OCI-LY7 (cell line): ENCODE data around the gene MMAA. TPM values are rescaled to one million over a fixed set of nuclear protein-coding genes. Genes with fewer than 3 reads are reported as not detected.
"Not testable (repeated sequence)": the region's sequence is repeated elsewhere in the genome, so short reads cannot be mapped to it uniquely, and the experiment has no call there.

ENCODE experiments used
- BruUV-seq: library from RNA; stranded (reverse); fragments of 400-500 nt; replicated peaks from 2 replicates; lab custom pipeline; 2021; lab: Mats Ljungman, UMichigan
- CTCF ChIA-PET: fragments of 300-600 bp; sonication (Branson Sonifier 250); formaldehyde crosslinking; loops from one replicate; lab custom pipeline; 2022; ENCODE audit warnings: antibody characterized with exemption; ENCODE audit not compliant: unreplicated experiment; lab: Charles Lee
- POLR2A ChIA-PET: fragments of 300-600 bp; sonication (Branson Sonifier 250); formaldehyde crosslinking; loops from one replicate; lab custom pipeline; 2022; ENCODE audit warnings: antibody characterized with exemption; lab: Charles Lee
- DNase-seq: peaks from one replicate; pipeline ENCODE4 v3.0.0-alpha.2; 2015; ENCODE audit warnings: low spot score
- H2AFZ ChIP-seq: fragments of 200-600 bp; sonication (generic), shearing (Covaris generic); 2 replicates; pipeline ENCODE4 v1.6.1; 2014; ENCODE audit warnings: mild to moderate bottlenecking, antibody characterized with exemption, low read length, moderate library complexity
- H3K27ac ChIP-seq: fragments of 200-600 bp; sonication (generic); 2 replicates; pipeline ENCODE4 v1.5.1; 2014; ENCODE audit warnings: mixed run types, low read depth, mild to moderate bottlenecking, moderate library complexity, low read length, inconsistent platforms; ENCODE audit not compliant: poor library complexity, severe bottlenecking
- H3K36me3 ChIP-seq: fragments of 200-600 bp; sonication (generic); 2 replicates; pipeline ENCODE4 v1.6.1; 2014; ENCODE audit warnings: mild to moderate bottlenecking, antibody characterized with exemption, low read length, moderate library complexity, mixed read lengths; ENCODE audit not compliant: insufficient read depth
- H3K4me1 ChIP-seq: fragments of 200-600 bp; sonication (generic); 2 replicates; pipeline ENCODE4 v1.5.1; 2014; ENCODE audit warnings: mild to moderate bottlenecking, low read length; ENCODE audit not compliant: insufficient read depth, poor library complexity, severe bottlenecking
- H3K4me2 ChIP-seq: fragments of 200-600 bp; sonication (generic); 2 replicates; pipeline ENCODE4 v1.6.1; 2014; ENCODE audit warnings: mild to moderate bottlenecking, low read length
- H3K4me3 ChIP-seq: fragments of 200-600 bp; sonication (generic); 2 replicates; pipeline ENCODE4 v1.5.1; 2014; ENCODE audit warnings: mild to moderate bottlenecking, low read depth, low read length; ENCODE audit not compliant: poor library complexity, severe bottlenecking
- H3K79me2 ChIP-seq: fragments of 200-600 bp; sonication (generic); 2 replicates; pipeline ENCODE4 v1.6.1; 2016; ENCODE audit warnings: low read depth, mild to moderate bottlenecking, low read length, moderate library complexity, mixed read lengths; ENCODE audit not compliant: insufficient read depth
- H3K9me2 ChIP-seq: fragments of 200-600 bp; sonication (generic); 2 replicates; pipeline ENCODE4 v1.6.1; 2016; ENCODE audit warnings: mild to moderate bottlenecking, low read length, mixed read lengths; ENCODE audit not compliant: insufficient read depth
- H3K9me3 ChIP-seq: fragments of 200-600 bp; sonication (generic); 2 replicates; pipeline ENCODE4 v1.6.1; 2014; ENCODE audit warnings: mild to moderate bottlenecking, mixed run types, low read length, mixed read lengths
- H4K20me1 ChIP-seq: fragments of 200-600 bp; sonication (generic); 2 replicates; pipeline ENCODE4 v1.6.1; 2014; ENCODE audit warnings: mild to moderate bottlenecking, antibody characterized with exemption, low read length, moderate library complexity, mixed read lengths; ENCODE audit not compliant: insufficient read depth
- EZH2phosphoT487 ChIP-seq: fragments of 200-600 bp; sonication (generic); IDR thresholded peaks from 2 replicates; pipeline ENCODE4 v1.6.1; 2018; ENCODE audit warnings: low read depth, borderline replicate concordance, mild to moderate bottlenecking, mixed run types, antibody characterized with exemption, low read length, moderate library complexity, mixed read lengths
- intact Hi-C: fragments of 100-400 bp; cut with micrococcal nuclease; formaldehyde crosslinking; loops from one replicate; pipeline ENCODE4 v1.10.0; 2022; ENCODE audit not compliant: unreplicated experiment
- total RNA-seq, 2 experiments: library from RNA; depleted of rRNA in 1 of 2; stranded (reverse); fragments of >200 nt in 1 of 2; shearing (Covaris generic) in 1 of 2; gene quantifications; 2 replicates each; pipeline ENCODE4 v1.2.3, GENCODE V29; 2014 to 2022
- TF ChIP-seq, protein P1 (sequence below): fragments of 200-600 bp; sonication (generic); conservative IDR thresholded peaks from 2 replicates; pipeline ENCODE4 v1.5.1; 2014; ENCODE audit warnings: mild to moderate bottlenecking, antibody characterized with exemption, low read length, moderate library complexity, mixed read lengths

The MMAA gene
- total RNA-seq, 2 experiments from 2014 or later: 2.5 to 5.4 TPM

DNA sequence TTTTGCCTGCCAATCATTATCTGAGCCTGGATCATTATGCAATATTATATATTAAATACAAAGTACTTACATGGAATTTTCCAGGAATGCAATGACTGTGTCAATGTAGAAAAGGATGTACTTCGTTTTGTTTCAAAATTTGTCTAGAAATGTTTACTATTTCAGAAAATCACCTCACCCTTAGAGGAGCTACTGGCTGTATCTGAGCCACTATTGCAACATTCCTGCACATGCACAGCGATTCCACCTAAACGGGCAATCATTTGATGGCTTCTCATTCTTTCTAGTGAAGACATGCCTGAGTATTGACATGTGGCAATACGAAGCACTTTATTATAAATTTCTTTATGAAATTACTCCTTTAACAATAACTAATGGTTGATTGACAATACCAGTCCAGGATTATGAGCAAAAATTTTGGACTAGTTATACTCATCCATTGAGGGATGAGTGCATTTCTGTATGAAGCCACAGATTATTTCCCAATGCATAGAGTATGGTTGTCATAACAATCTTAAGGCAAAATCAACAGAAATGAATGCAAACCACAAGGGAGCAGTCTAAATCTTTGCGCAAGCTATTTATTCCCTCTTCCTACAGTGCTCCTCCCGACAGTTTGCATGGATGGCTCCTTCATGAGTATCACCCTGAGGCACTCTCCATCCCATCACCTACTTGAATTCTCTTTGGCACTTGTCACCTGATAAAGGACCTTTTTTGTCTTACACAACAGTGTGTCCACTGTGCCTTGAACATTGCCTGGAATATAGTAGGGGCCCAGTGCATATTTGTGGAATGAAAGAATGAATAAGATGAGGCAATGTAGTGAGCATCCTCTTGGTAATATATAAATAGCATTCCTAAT, 35.8 kb upstream of the MMAA start:
- peaks cover 4% of the 10 kb centered on the region for H3K4me1 ChIP-seq
- POLR2A ChIA-PET: no interaction called here
- no peak for DNase-seq
- no peak overlapping the region for H3K4me2 ChIP-seq
- no peak overlapping the region for H2AFZ ChIP-seq
- H3K79me2 ChIP-seq: no peaks in the 10 kb centered on the region
- no peak overlapping the region for H3K4me3 ChIP-seq
- intact Hi-C loops: no loop called here
- no peaks in the 10 kb centered on the region for H3K36me3 ChIP-seq
- no peaks in the 10 kb centered on the region for H3K9me2 ChIP-seq
- CTCF ChIA-PET: no interaction called here
- no TSS peak for BruUV-seq
- no peak overlapping the region for H3K27ac ChIP-seq
- TF ChIP-seq, protein P1, sequence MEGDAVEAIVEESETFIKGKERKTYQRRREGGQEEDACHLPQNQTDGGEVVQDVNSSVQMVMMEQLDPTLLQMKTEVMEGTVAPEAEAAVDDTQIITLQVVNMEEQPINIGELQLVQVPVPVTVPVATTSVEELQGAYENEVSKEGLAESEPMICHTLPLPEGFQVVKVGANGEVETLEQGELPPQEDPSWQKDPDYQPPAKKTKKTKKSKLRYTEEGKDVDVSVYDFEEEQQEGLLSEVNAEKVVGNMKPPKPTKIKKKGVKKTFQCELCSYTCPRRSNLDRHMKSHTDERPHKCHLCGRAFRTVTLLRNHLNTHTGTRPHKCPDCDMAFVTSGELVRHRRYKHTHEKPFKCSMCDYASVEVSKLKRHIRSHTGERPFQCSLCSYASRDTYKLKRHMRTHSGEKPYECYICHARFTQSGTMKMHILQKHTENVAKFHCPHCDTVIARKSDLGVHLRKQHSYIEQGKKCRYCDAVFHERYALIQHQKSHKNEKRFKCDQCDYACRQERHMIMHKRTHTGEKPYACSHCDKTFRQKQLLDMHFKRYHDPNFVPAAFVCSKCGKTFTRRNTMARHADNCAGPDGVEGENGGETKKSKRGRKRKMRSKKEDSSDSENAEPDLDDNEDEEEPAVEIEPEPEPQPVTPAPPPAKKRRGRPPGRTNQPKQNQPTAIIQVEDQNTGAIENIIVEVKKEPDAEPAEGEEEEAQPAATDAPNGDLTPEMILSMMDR: no peak
- TF ChIP-seq EZH2phosphoT487: no peak
- H4K20me1 ChIP-seq: no peaks in the 10 kb centered on the region
- H3K9me3 ChIP-seq: no peaks in the 10 kb centered on the region

DNA sequence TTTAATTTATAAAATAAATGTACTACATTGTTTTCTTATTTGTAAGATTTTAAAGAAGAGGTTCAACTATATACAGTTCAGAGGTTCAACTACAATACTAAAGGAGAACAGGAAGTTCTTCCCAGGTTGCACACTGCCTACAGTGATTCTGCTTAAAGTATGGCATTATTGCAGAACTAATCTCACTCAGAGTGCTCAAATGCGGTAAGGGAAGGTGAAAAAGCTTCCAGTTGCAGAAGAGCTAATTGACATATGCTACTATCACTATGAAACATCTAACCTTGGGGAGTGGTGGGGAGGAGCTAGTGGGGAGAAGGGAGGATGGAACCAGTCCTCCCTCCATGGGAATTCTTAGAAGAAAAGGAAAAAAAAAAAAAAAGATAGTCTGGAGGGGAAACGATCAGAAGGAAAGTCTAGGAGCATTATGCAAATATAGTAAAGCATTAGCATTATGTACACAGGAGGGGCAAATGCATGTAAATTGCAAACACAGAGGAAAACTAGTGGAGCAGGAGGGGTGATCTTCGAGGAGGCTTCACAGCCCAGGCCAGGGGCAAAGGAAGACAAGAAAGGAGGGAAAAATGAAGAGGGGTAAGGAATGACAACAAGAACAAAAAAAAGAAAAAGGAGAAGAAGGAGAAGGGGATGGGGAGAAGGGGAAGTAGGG, 32.0 kb upstream of the MMAA start:
- Histone ChIP-seq H3K4me3 (no peak overlapping the region), H3K79me2 (no peaks in the 10 kb centered on the region), H3K27ac (no peak overlapping the region), H4K20me1 (no peaks in the 10 kb centered on the region), H3K36me3 (no peaks in the 10 kb centered on the region; the same call in 1 of the 2 replicates), H3K9me3 (peaks cover 16% of the 10 kb centered on the region), H3K4me1 (peaks cover 4% of the 10 kb centered on the region), H3K9me2 (no peaks in the 10 kb centered on the region), H3K4me2 (no peak overlapping the region), H2AFZ (0 out of 2 replicates have a peak overlapping the region, but pooled peaks have one; percentile 54)
- no peak for DNase-seq
- BruUV-seq: no TSS peak
- no peak for TF ChIP-seq EZH2phosphoT487
- TF ChIP-seq, protein P1: no peak
- intact Hi-C loops: no loop called here
- CTCF ChIA-PET: no interaction called here
- POLR2A ChIA-PET: no interaction called here

DNA sequence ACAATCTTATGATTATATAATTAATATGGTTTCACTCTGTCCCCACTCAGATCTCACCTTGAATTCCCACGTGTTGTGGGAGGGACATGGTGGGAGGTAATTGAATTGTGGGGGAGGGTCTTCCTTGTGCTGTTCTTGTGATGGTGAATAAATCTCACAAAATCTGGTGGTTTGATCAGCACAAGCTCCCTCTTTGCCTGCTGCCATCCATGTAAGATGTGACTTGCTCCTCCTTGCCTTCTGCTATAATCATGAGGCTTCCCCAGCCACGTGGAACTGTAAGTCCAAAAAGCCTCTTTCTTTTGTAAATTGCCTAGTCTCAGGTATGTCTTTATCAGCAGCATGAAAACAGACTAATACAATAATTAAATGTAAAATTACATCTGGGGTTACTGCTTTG, 29.8 kb upstream of the MMAA start:
- H3K4me2 ChIP-seq, H3K4me3 ChIP-seq, H4K20me1 ChIP-seq, CTCF ChIA-PET, H3K36me3 ChIP-seq, DNase-seq, H3K79me2 ChIP-seq, POLR2A ChIA-PET, BruUV-seq, H3K9me2 ChIP-seq, H3K4me1 ChIP-seq, H3K27ac ChIP-seq, intact Hi-C loops, H2AFZ ChIP-seq: not testable (repeated sequence)
- peaks cover 16% of the 10 kb centered on the region for H3K9me3 ChIP-seq
